ENCODE measurements around the gene FOXO6. TPM values are rescaled to one million over a fixed set of nuclear protein-coding genes. Genes with fewer than 3 reads are reported as not detected.

The FOXO6 gene
- total and polyA plus RNA-seq, 2 donors (not counting 1 experiment from before 2014, with no cell fraction given): 0.06 to 0.15 TPM

GRCh38 chr1:41404308-41404761, 43.1 kb downstream of the FOXO6 start:
- CTCF ChIA-PET: interaction anchor here (1.2 kb wide), 1 partner anchor 11 kb away, joined by 3 read pairs; no protein-coding TSS in a partner anchor

More at GRCh38 chr1:41404308-41404761, 43.1 kb downstream of the FOXO6 start:
- DNase-seq (peak; percentile 21), ATAC-seq (ENCODE audit: low read depth) (no peak)
- H3K27ac ChIP-seq (ENCODE audit: low read length in 2 of 2): no peak overlapping the region
- H3K4me1 ChIP-seq (ENCODE audit: control insufficient read depth in 2 of 2, insufficient read depth in 2 of 2, low read length in 2 of 2): peaks cover 0 to under 1% of the 10 kb centered on the region in 2 donors
- H3K36me3 ChIP-seq (replicated peaks in 1 of 2; ENCODE audit: control extremely low read depth in 1 of 2, control insufficient read depth in 1 of 2, extremely low read depth in 1 of 2, insufficient read depth in 2 of 2, low read length in 1 of 2): no peaks in the 10 kb centered on the region
- H3K9ac ChIP-seq (ENCODE audit: low read length): no peak overlapping the region
- H3K27me3 ChIP-seq (replicated peaks in 1 of 4; ENCODE audit: control extremely low read depth in 1 of 4, control insufficient read depth in 3 of 4, insufficient read depth in 4 of 4, low read length in 3 of 4): peaks cover 0 to 21% (median 2%) of the 10 kb centered on the region in 4 experiments
- no peak overlapping the region for H3K4me2 ChIP-seq (replicated peaks; ENCODE audit: low read depth, low read length, poor library complexity, severe bottlenecking)
- no peaks in the 10 kb centered on the region for H4K20me1 ChIP-seq (ENCODE audit: control insufficient read depth, insufficient read depth, low read length, poor library complexity, severe bottlenecking)
- intact Hi-C loops (cut with micrococcal nuclease): no loop called here
- peaks cover 40% of the 10 kb centered on the region for H3K27me3 Mint-ChIP-seq
- POLR2A ChIA-PET: no interaction called here
- peaks cover 2% of the 10 kb centered on the region for H3K4me1 Mint-ChIP-seq
- no peak overlapping the region for H2AFZ ChIP-seq (ENCODE audit: insufficient read depth, low read depth, low read length, poor library complexity, severe bottlenecking)
- H3K9me3 ChIP-seq (ENCODE audit: control extremely low read depth in 1 of 3, control insufficient read depth in 2 of 3, insufficient read depth in 1 of 3, low read length in 2 of 3): peaks cover 0 to 9% (median 3%) of the 10 kb centered on the region in 3 donors
- H3K79me2 ChIP-seq (ENCODE audit: control insufficient read depth, insufficient read depth, low read length): no peaks in the 10 kb centered on the region
- H3K27ac Mint-ChIP-seq: no peak overlapping the region
- 2% methylated on average over 7 of the region's 10 CpGs for WGBS (ENCODE audit: insufficient coverage)
- peaks cover 5% of the 10 kb centered on the region for H3K9me3 Mint-ChIP-seq (ENCODE audit: insufficient read depth)
- TF ChIP-seq EZH2 (IDR thresholded peaks at IDR 0.05; ENCODE audit: borderline replicate concordance, insufficient read depth, low read depth, low read length, poor library complexity, severe bottlenecking) (no peak), CTCF (IDR thresholded peaks at IDR 0.05) (no peak)
- H3K4me3 Mint-ChIP-seq: no peak overlapping the region
- H3K4me3 ChIP-seq (ENCODE audit: control extremely low read depth in 1 of 5, extremely low read depth in 1 of 5, insufficient read depth in 1 of 5, low read depth in 2 of 5, low read length in 4 of 5): no peak overlapping the region

Data from B cell (primary cell).